GM12891 (cell line): Measurements from ENCODE around the gene NDUFAF8.

Experiments used
- POLR2A ChIP-seq: IDR thresholded peaks from 2 replicates; pipeline ENCODE4 v1.6.1; 2011; ENCODE audit warnings: low read depth, low read length, control low read depth
- POLR2AphosphoS5 ChIP-seq: IDR thresholded peaks from 2 replicates; pipeline ENCODE4 v1.6.1; 2011; ENCODE audit warnings: low read depth, low read length, control low read depth
- POU2F2 ChIP-seq: IDR thresholded peaks from 2 replicates; pipeline ENCODE4 v1.6.1; 2011; ENCODE audit warnings: low read depth, mild to moderate bottlenecking, control low read depth, low read length, moderate library complexity
- TAF1 ChIP-seq: IDR thresholded peaks from 2 replicates; pipeline ENCODE4 v1.6.1; 2011; ENCODE audit warnings: low read depth, low read length, control low read depth

- TF ChIP-seq POLR2A (peak; percentile 36; the same call in 1 of the 2 replicates), POU2F2 (no peak), POLR2AphosphoS5 (0 out of 2 replicates have a peak, but pooled peaks have one; percentile 24), TAF1 (no peak)
These were observed 817 bp downstream of the NDUFAF8 start for GRCh38 chr17:81239714-81240555.
